Caco-2 (cell line): Measurements from ENCODE around the gene RIOK3. TPM values are rescaled to one million over a fixed set of nuclear protein-coding genes. Genes with fewer than 3 reads are reported as not detected.

Experiments used
- BruUV-seq: library from RNA; stranded (reverse); fragments of 400-500 nt; replicated peaks from 2 replicates; lab custom pipeline; 2021; lab: Mats Ljungman, UMichigan
- CTCF ChIA-PET: fragments of 300-600 bp; sonication (Branson Sonifier 250); formaldehyde crosslinking; loops from one replicate; lab custom pipeline; 2022; ENCODE audit warnings: antibody characterized with exemption; lab: Charles Lee
- POLR2A ChIA-PET: fragments of 300-600 bp; sonication (Branson Sonifier 250); formaldehyde crosslinking; loops from one replicate; lab custom pipeline; 2022; ENCODE audit warnings: antibody characterized with exemption; lab: Charles Lee
- DNase-seq, 2 experiments: peaks; one replicate each; pipeline versions ENCODE4 v3.0.0 to v3.0.0-alpha.2; 2020 to 2022
- H3K27me3 ChIP-seq: replicated peaks from 2 replicates; pipeline ENCODE4 v1.6.0; 2011; ENCODE audit warnings: low read length; ENCODE audit not compliant: control insufficient read depth, insufficient read depth
- H3K36me3 ChIP-seq: 2 replicates; pipeline ENCODE4 v1.5.1; 2011; ENCODE audit warnings: low read length; ENCODE audit not compliant: control insufficient read depth, insufficient read depth
- H3K4me1 ChIP-seq: fragments of 250-450 bp; sonication (Bioruptor Pico); 2 replicates; pipeline ENCODE4 v1.5.1; 2020; ENCODE audit warnings: mild to moderate bottlenecking
- H3K4me3 ChIP-seq: 2 replicates; pipeline ENCODE4 v1.5.1; 2011; ENCODE audit warnings: low read depth, mild to moderate bottlenecking, control low read depth, low read length
- H3K9me3 ChIP-seq: fragments of 250-450 bp; sonication (Bioruptor Pico); 2 replicates; pipeline ENCODE4 v1.5.1; 2020; ENCODE audit warnings: mild to moderate bottlenecking, moderate library complexity
- H3K27ac Mint-ChIP-seq: one replicate; pipeline ENCODE4 v1.8.0; 2022; ENCODE audit warnings: mixed read lengths; ENCODE audit not compliant: unreplicated experiment
- H3K27me3 Mint-ChIP-seq: one replicate; pipeline ENCODE4 v1.8.0; 2022; ENCODE audit warnings: mixed read lengths; ENCODE audit not compliant: insufficient read depth, unreplicated experiment
- H3K36me3 Mint-ChIP-seq: one replicate; pipeline ENCODE4 v1.8.0; 2022; ENCODE audit warnings: mild to moderate bottlenecking, mixed read lengths; ENCODE audit not compliant: insufficient read depth, unreplicated experiment
- H3K4me1 Mint-ChIP-seq: one replicate; pipeline ENCODE4 v1.8.0; 2022; ENCODE audit warnings: low read depth, mixed read lengths; ENCODE audit not compliant: unreplicated experiment
- H3K4me3 Mint-ChIP-seq: one replicate; pipeline ENCODE4 v1.8.0; 2022; ENCODE audit warnings: mild to moderate bottlenecking, moderate library complexity, mixed read lengths; ENCODE audit not compliant: unreplicated experiment
- H3K9me3 Mint-ChIP-seq: one replicate; pipeline ENCODE4 v1.8.0; 2022; ENCODE audit warnings: mixed read lengths; ENCODE audit not compliant: unreplicated experiment
- CTCF ChIP-seq, 2 experiments: fragments of 200-600 bp in 1 of 2; IDR thresholded peaks; 1 replicate in 1 of 2; 2 replicates in 1 of 2; pipeline versions ENCODE4 v1.5.1 to v1.8.0; 2011 to 2022; ENCODE audit warnings: antibody characterized with exemption in 1 of 2, control low read depth in 1 of 2, inconsistent platforms in 1 of 2, low read depth in 1 of 2, low read length in 1 of 2, mild to moderate bottlenecking in 1 of 2, moderate library complexity in 1 of 2; ENCODE audit not compliant: insufficient read depth in 1 of 2, severe bottlenecking in 1 of 2, unreplicated experiment in 1 of 2
- intact Hi-C: fragments of 100-400 bp; cut with micrococcal nuclease; formaldehyde crosslinking; loops from one replicate; pipeline ENCODE4 v1.10.0; 2022; ENCODE audit not compliant: unreplicated experiment
- total RNA-seq: library from RNA; stranded (reverse); gene quantifications from 2 replicates; pipeline ENCODE4 v1.2.3, GENCODE V29; 2022

Gene RIOK3
- total RNA-seq, 1 experiment from 2014 or later = 32.4 TPM

GRCh38 chr18:23471486-23471885 lies 18.4 kb downstream of the RIOK3 start:
- CTCF ChIA-PET = no interaction called here
- Histone ChIP-seq H3K36me3 (peaks cover 2% of the 10 kb centered on the region), H3K4me3 (no peak overlapping the region), H3K27me3 (no peaks in the 10 kb centered on the region), H3K4me1 (no peaks in the 10 kb centered on the region), H3K9me3 (no peaks in the 10 kb centered on the region)
- intact Hi-C loops = no loop called here
- DNase-seq = no peak
- POLR2A ChIA-PET = no interaction called here
- no TSS peak for BruUV-seq
- H3K36me3 Mint-ChIP-seq = peaks cover 35% of the 10 kb centered on the region
- H3K4me3 Mint-ChIP-seq = no peak overlapping the region
- TF ChIP-seq CTCF (IDR thresholded peaks at IDR 0.05; ENCODE audit: insufficient read depth in 1 of 2, low read depth in 1 of 2, low read length in 1 of 2, severe bottlenecking in 1 of 2, unreplicated experiment in 1 of 2) = no peak
- no peaks in the 10 kb centered on the region for H3K9me3 Mint-ChIP-seq
- H3K27me3 Mint-ChIP-seq = no peaks in the 10 kb centered on the region
- H3K4me1 Mint-ChIP-seq = no peaks in the 10 kb centered on the region
- no peak overlapping the region for H3K27ac Mint-ChIP-seq

- no peaks in the 10 kb centered on the region for H3K27me3 ChIP-seq
- intact Hi-C loops = no loop called here
- ChIA-PET POLR2A (no interaction called here), CTCF (no interaction called here)
- no peaks in the 10 kb centered on the region; the same call in 1 of the 2 replicates for H3K36me3 ChIP-seq
- Mint-ChIP-seq H3K4me3 (no peak overlapping the region), H3K4me1 (no peaks in the 10 kb centered on the region), H3K9me3 (no peaks in the 10 kb centered on the region), H3K27ac (no peak overlapping the region), H3K27me3 (no peaks in the 10 kb centered on the region), H3K36me3 (peaks cover 44% of the 10 kb centered on the region)
- BruUV-seq = no TSS peak
- no peaks in the 10 kb centered on the region for H3K4me1 ChIP-seq
- no peak for TF ChIP-seq CTCF (IDR thresholded peaks at IDR 0.05; ENCODE audit: insufficient read depth in 1 of 2, low read depth in 1 of 2, low read length in 1 of 2, severe bottlenecking in 1 of 2, unreplicated experiment in 1 of 2)
- no peaks in the 10 kb centered on the region for H3K9me3 ChIP-seq
- H3K4me3 ChIP-seq = no peak overlapping the region
- DNase-seq = no peak
Observed at GRCh38 chr18:23479829-23480505, 26.9 kb downstream of the RIOK3 start.

GRCh38 chr18:23484561-23485182 lies 31.6 kb downstream of the RIOK3 start:
- DNase-seq = no peak
- no peaks in the 10 kb centered on the region for H3K27me3 ChIP-seq
- intact Hi-C loops = no loop called here
- CTCF ChIA-PET = no interaction called here
- Mint-ChIP-seq H3K27me3 (no peaks in the 10 kb centered on the region), H3K27ac (no peak overlapping the region), H3K36me3 (peaks cover 2% of the 10 kb centered on the region), H3K9me3 (no peaks in the 10 kb centered on the region), H3K4me1 (no peaks in the 10 kb centered on the region), H3K4me3 (no peak overlapping the region)
- no peaks in the 10 kb centered on the region for H3K9me3 ChIP-seq
- H3K4me3 ChIP-seq = no peak overlapping the region
- BruUV-seq = no TSS peak
- POLR2A ChIA-PET = no interaction called here
- no peaks in the 10 kb centered on the region for H3K4me1 ChIP-seq
- no peaks in the 10 kb centered on the region for H3K36me3 ChIP-seq
- no peak for TF ChIP-seq CTCF (IDR thresholded peaks at IDR 0.05; ENCODE audit: insufficient read depth in 1 of 2, low read depth in 1 of 2, low read length in 1 of 2, severe bottlenecking in 1 of 2, unreplicated experiment in 1 of 2)
